HCT116 (cell line): ENCODE data around the gene USP30.

Experiments used
- CTCF ChIP-seq, 3 experiments: fragments of 200-600 bp in 1 of 3; sonication (generic) in 1 of 3; IDR thresholded peaks in 2 of 3; conservative IDR thresholded peaks in 1 of 3; 2 replicates each; pipeline ENCODE4 v1.5.1; 2012 to 2017; ENCODE audit warnings: low read depth in 2 of 3, low read length in 2 of 3, antibody characterized with exemption in 1 of 3, borderline replicate concordance in 1 of 3, control low read depth in 1 of 3, mild to moderate bottlenecking in 1 of 3, mixed read lengths in 1 of 3, mixed run types in 1 of 3, moderate library complexity in 1 of 3; ENCODE audit not compliant: insufficient read depth in 1 of 3
- POLR2A ChIP-seq: IDR thresholded peaks from 2 replicates; pipeline ENCODE4 v1.7.0; 2011; ENCODE audit warnings: borderline replicate concordance; ENCODE audit not compliant: insufficient read depth, insufficient read length; ENCODE audit errors: extremely low read depth
- REST ChIP-seq: IDR thresholded peaks from 2 replicates; pipeline ENCODE4 v1.6.1; 2012; ENCODE audit warnings: low read depth
- ZFX ChIP-seq: fragments of 450-650 bp; IDR thresholded peaks from 2 replicates; pipeline ENCODE4 v1.6.1; 2017

GRCh38 chr12:109093022-109093918 lies 40.9 kb downstream of the USP30 start, which contains the start of gene ALKBH2:
- TF ChIP-seq CTCF (IDR thresholded peaks at IDR 0.05 in 2 of 3, conservative IDR thresholded peaks at IDR 0.05 in 1 of 3; ENCODE audit: borderline replicate concordance in 1 of 3, insufficient read depth in 1 of 3, low read depth in 2 of 3, low read length in 2 of 3) (peak; percentile 86 to 96 (median 89)), REST (no peak), POLR2A (peak; percentile 97), ZFX (no peak)
